ENCODE data around the gene CHRNA4. TPM values are rescaled to one million over a fixed set of nuclear protein-coding genes. Genes with fewer than 3 reads are reported as not detected.

The CHRNA4 gene
- total and polyA plus RNA-seq, 7 donors, result 0.01 to 0.41 (median 0.24) TPM; not detected in 4

DNA sequence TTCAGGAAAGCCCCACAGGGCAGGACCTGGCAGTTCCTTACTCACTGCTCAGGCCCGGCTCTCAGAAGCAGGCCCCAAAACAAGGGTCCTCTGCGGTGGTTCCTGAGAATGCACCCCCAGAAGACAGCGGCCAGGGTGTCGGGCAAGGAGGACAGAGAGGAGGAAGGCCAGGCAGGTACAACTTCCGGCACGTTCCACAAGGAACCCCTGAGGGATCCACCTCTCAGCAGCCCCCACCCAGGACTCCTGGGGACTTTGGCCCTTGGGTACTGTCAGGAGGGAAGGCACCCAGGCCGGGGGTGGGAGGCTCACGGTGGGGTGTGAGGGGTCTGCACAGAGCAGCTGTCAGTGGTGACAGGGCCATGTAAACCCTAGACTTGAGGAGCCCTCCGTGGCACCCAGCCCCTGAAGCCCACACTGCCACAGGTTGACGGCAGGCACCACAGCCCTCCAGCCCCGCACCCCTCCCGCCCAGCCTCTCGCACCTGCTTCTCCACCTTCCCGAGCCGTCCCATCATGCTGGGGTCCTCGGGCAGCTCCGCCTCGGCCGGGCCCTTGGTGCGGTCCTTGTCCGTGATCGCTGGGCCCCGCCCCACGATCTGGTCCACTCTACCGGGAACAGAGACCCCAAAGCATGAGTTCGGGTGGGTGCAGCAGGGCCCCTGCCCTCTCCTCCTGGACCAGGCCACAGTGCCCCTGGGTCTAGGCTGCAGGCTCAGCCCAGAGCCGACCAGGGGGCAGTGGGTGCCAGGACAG, 47.0 kb upstream of the CHRNA4 start:
- Histone ChIP-seq H3K36me3 (ENCODE audit: insufficient read depth in 1 of 2, low read depth in 1 of 2) (no peaks in the 10 kb centered on the region), H3K4me1 (no peaks in the 10 kb centered on the region), H3K27me3 (ENCODE audit: insufficient read depth in 3 of 3, low read length in 2 of 3) (peaks cover 0 to 67% (median 5%) of the 10 kb centered on the region in 3 donors), H3K27ac (no peak overlapping the region), H3K4me3 (no peak overlapping the region), H3K9me3 (no peaks in the 10 kb centered on the region)
- WGBS, 3 donors, result 79 to 89% (median 83%) methylated on average over 24 to 27 of the region's 27 CpGs
- TF ChIP-seq, protein P1, sequence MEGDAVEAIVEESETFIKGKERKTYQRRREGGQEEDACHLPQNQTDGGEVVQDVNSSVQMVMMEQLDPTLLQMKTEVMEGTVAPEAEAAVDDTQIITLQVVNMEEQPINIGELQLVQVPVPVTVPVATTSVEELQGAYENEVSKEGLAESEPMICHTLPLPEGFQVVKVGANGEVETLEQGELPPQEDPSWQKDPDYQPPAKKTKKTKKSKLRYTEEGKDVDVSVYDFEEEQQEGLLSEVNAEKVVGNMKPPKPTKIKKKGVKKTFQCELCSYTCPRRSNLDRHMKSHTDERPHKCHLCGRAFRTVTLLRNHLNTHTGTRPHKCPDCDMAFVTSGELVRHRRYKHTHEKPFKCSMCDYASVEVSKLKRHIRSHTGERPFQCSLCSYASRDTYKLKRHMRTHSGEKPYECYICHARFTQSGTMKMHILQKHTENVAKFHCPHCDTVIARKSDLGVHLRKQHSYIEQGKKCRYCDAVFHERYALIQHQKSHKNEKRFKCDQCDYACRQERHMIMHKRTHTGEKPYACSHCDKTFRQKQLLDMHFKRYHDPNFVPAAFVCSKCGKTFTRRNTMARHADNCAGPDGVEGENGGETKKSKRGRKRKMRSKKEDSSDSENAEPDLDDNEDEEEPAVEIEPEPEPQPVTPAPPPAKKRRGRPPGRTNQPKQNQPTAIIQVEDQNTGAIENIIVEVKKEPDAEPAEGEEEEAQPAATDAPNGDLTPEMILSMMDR (IDR thresholded peaks at IDR 0.05), result no peak
- DNase-seq (no peak), ATAC-seq (no peak)
- intact Hi-C loops (cut with DNase I), result no loop called here

DNA sequence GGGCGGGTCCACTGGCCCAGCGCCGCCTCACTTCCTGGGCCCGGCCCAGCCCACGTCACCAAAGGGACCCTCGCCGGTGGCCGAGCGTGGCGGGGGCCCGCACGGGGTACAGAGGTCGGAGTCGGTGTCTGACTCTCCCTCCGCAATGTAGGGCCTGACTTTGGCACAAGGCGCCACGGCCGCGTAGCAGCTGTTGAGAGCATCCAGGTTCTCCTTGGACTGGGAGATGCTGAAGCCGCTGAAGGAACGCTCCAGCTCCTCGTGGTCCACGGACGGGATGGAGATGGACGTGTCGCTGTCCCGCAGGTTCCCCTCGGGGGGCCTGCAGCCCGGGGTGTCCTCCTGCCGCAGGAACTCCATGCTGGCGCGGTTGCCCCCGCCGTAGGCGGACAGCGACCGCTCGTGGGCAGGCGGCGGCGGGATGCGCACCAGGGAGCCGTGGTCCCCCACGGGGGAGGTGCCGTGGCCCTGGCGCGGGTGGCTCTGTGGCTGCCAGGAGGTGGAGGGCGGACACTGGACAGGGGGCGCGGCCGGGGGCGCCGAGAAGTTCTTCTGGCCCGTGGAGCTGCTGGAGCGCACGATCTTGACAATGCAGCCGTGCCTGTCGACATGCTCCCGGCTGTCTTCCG, 45.6 kb upstream of the CHRNA4 start:
- Histone ChIP-seq H3K36me3 (ENCODE audit: insufficient read depth in 1 of 2, low read depth in 1 of 2) (no peaks in the 10 kb centered on the region), H3K9me3 (no peaks in the 10 kb centered on the region), H3K4me3 (no peak overlapping the region), H3K27ac (no peak overlapping the region), H3K4me1 (no peaks in the 10 kb centered on the region), H3K27me3 (ENCODE audit: insufficient read depth in 3 of 3, low read length in 2 of 3) (peaks cover 0 to 66% (median 5%) of the 10 kb centered on the region in 3 donors)
- whole genome bisulfite sequencing, 3 donors, result 89 to 91% (median 90%) methylated on average over 36 to 60 of the region's 60 CpGs
- DNase-seq, result no peak
- no peak for ATAC-seq
- TF ChIP-seq, protein P1 (IDR thresholded peaks at IDR 0.05), result no peak
- intact Hi-C loops (cut with DNase I), result no loop called here

DNA sequence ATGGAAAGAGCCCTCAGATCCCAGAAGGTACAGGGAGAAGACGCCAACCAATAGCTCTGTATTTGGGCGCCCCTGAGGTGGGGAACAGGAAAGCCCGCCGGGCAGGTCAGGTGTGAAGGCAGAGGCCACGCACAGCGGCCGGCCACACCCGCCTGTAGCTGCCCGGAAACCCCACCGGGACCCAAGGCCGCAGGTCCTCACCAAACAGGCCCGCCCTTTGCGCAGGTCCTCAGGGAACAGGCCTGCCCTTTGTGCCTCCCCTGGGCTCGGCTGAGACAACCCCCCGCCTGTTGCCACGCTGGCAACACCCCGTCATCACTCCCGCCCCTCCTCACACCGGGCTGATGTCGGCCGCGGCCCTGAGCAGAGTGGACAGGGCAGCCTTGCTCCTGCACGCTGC, 44.9 kb upstream of the CHRNA4 start:
- Histone ChIP-seq H3K4me1 (no peaks in the 10 kb centered on the region), H3K4me3 (no peak overlapping the region), H3K27ac (no peak overlapping the region), H3K27me3 (ENCODE audit: insufficient read depth in 3 of 3, low read length in 2 of 3) (peaks cover 0 to 64% (median 5%) of the 10 kb centered on the region in 3 donors), H3K36me3 (ENCODE audit: insufficient read depth in 1 of 2, low read depth in 1 of 2) (no peaks in the 10 kb centered on the region), H3K9me3 (no peaks in the 10 kb centered on the region)
- 76 to 84% (median 84%) methylated on average over 18 to 23 of the region's 23 CpGs for WGBS, 3 donors
- no peak for ATAC-seq
- TF ChIP-seq, protein P1 (IDR thresholded peaks at IDR 0.05), result no peak
- DNase-seq, result no peak
- intact Hi-C loops (cut with DNase I), result no loop called here

DNA sequence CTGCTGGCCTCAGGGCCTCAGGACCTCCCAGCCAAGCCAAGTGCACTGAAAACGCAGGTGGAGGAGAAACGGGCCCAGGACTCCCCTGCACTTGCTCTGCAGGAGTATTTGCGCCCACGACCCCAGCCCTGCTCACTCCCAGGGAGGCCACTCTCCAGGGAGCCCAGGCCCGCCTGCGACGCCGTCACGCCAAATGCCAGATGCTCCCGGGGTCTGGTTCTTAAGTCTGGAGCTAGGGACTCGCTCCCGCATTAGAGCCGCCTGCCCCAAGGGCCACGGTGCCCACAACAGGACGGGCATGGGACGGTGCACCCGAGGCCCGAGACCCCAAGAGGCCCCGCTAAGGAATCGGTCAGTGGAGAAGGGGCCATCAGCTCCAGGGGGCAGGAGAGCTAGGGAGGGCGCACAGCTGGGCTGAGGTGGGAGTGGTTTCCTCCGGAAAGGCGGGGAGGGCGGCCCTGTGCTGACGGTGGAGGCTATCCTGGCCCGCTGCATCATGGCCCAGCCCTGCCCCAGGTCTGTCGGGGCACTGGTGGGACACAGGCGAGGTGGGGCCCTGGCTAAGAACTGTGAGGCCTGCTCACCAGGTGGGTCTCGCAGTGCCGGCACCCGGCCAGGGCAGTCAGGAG, 44.1 kb upstream of the CHRNA4 start:
- intact Hi-C loops (cut with DNase I), result no loop called here
- TF ChIP-seq, protein P1 (IDR thresholded peaks at IDR 0.05), result no peak
- H3K36me3 ChIP-seq (ENCODE audit: insufficient read depth in 1 of 2, low read depth in 1 of 2), result no peaks in the 10 kb centered on the region
- H3K27ac ChIP-seq, result no peak overlapping the region
- 48 to 61% (median 55%) methylated on average over 28 to 31 of the region's 31 CpGs for WGBS, 3 donors
- H3K4me1 ChIP-seq, result no peaks in the 10 kb centered on the region
- DNase-seq (no peak), ATAC-seq (no peak)
- peaks cover 0 to 64% (median 5%) of the 10 kb centered on the region in 3 donors for H3K27me3 ChIP-seq (ENCODE audit: insufficient read depth in 3 of 3, low read length in 2 of 3)
- no peak overlapping the region for H3K4me3 ChIP-seq
- H3K9me3 ChIP-seq, result no peaks in the 10 kb centered on the region

Measured in psoas muscle (tissue), 8 donors.